ENCODE measurements around the gene DAAM2.

DAAM2 gene

DNA sequence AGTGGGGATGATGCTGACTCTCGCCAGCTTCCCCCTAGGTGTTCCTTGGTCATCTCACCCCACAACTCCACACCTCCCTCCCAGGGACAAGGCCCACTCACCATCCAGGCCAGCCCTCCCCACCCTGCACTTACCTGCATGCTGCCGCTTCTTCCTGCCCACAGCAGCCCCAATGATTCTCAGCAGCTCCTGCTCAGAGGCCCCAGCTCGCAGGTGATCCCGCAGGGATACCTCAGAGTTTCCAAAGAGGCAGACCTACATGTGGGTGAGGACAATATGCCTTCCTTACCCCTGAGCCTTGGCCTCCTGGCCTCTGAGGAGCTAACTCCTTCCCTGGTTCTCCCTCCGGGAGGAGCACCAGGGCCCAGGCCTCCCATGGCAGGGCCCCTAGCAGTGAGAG, 117.5 kb downstream of the DAAM2 start:
- no peak for DNase-seq (ENCODE audit: low read depth)

DNA sequence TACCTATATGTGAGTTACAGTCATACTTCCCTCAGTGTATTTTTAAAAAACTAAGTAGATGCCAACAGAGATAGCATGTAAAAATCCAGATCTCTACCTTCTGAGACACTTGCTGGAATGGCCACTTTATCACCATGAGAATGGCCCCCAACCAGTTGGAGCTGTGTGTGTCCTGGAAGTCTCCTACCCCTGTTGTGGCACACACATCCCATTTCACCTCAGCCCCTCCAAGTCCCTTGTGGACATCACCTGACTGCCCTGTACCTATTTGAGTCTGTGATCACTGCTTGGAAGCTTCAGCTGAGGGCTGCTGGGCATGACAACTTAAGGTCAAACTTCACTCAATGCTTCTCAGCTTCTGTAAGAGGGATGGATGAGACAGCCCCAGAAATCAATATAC, 118.0 kb downstream of the DAAM2 start:
- no peak for DNase-seq (ENCODE audit: low read depth)

DNA sequence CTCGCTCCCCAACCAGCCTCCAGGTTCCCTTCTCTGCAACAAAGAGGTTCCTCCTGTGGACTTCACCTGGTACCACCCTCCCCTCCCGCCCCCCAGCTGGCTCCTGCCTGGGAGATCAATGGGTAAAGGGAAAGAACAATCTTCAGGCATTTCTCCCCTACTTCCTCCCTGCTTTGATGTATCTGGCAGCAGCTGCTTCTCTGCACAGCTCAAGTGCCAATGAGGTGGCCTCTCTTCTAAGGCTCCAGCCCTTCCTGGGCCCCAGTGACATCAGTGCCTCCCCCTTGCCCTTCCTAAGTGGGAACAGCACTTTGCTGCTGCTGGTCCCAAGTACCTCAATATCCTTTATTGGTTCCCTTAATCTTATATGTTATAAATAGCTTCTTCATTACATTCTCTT, 118.6 kb downstream of the DAAM2 start:
- no peak for DNase-seq (ENCODE audit: low read depth)

DNA sequence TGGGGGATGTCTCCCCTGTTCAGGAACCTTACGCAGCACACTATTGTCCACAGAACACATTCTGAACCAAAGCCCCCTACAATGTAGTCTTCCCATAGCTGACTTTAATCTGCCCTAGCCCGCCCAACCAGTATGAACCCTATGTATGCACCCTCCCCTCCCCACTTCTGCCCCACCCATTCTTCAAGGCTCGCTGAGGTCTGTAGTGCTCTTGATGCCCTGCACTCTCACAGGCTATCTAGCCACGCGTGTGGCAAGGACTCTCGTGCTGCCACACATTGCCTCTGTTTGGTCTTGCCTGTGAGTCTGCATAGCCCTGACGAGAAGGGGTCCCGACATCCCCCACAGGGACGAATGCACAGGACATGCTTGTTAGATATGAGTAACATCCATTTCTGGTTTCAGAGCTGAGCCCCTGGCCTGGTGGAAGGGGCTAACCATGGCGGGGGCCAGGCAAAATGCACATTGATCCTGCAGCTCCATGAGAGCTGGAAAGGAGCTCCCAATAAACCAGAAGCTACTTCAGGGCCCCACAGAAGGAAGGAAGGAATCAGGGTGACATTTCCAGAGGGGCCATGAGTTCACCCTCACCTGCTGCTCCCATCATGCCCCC, 119.4 kb downstream of the DAAM2 start:
- DNase-seq (ENCODE audit: low read depth), result no peak

DNA sequence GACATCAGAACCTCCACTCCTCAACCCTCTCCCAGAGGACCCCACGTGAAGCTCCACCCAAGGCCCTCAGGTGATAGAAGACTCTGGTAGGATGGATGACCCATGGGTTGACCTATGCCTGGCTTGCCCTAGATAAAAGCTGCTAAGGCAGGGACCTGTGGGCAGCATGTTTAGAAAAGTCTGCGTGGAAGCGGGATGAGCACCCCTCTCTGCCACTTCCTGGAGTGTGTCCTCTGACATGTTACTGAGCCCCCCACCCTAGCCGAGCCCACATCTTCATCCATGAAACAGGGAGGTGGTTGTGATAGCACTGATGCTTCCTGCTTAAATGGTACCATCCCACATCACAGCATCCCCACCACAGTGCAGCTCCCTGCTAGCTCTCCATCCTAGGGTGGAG, 120.3 kb downstream of the DAAM2 start:
- no peak for DNase-seq (ENCODE audit: low read depth)

DNA sequence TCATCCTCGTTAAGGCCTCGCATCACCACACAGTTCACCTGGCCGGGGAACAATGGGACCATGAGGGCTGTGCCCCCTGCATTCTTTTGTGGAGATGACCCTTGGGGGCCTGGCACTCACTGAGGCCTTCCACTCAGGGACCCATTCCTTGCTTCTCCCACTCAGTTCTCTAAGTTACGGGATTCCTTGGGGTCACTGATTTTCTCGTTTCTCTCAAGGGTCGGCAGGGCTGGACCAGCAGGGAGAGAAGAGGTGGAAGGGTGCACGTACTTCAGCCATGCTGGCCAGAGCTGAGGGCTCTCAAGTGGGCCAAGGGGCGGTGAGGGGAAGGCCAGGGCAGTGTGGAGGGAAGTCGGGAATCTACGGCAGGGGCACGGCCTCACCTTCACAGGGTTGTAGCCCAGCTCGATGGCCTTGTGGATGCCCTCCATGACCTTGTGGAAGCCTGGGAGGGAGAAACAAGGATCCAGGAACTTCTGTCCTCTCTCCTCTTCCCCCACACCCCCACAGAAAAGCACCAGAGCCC, 121.3 kb downstream of the DAAM2 start:
- no peak for DNase-seq (ENCODE audit: low read depth)

DNA sequence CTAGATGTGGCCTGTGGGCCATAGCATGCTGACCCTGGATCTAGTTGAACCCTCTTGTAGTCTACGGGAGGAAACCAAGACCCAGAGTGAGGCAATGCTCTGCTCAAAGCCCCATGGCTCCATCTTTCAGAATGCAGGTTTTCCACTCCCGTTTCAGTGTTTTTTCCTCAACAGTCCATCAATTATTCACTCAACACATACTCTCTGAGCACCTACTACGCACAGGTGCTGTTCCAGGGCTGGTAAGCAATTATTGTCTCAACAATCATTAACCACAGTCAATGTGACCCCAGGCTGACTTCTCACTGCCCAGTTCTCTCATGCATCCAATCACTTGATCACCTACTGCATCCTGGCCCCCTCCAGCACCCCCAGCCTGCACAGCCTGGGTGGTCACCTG, 122.1 kb downstream of the DAAM2 start:
- no peak for DNase-seq (ENCODE audit: low read depth)

DNA sequence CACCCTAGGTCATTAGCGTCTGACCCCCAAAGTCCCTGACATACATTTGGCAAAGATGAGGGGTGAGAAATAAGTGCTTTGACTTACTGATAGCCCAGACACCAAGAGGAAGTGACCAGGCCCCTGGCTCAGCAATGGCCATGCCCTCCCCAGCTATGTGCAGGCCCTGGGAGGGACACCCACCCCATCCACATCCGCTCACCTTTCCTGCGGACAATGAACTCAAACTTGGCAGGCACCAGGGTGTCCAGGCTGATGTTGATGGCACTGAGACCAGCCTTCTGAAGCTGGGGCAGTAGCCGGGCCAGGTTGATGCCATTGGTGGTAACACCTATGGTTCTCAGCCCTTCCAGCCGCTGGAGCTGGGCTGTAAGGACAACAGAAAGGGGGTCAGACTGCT, 123.7 kb downstream of the DAAM2 start:
- no peak for DNase-seq (ENCODE audit: low read depth)

DNA sequence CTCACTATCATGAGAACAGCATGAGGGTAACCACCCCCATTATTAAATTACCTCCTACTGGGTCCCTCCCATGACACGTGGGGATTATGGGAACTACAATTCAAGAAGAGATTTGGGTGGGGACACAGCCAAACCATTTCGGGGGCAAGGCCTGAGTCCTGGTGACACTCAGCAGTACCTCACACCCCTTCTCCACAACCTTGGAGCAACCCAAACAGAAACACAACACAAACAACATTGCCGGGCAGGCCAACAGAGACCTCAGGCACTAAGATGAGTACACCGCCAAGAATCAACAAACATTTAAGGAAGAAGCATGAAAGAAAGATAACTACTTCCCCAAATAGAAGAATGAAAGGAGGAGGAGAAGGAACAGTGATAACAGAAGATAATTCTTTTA, 125.2 kb downstream of the DAAM2 start:
- DNase-seq (ENCODE audit: low read depth), result no peak

DNA sequence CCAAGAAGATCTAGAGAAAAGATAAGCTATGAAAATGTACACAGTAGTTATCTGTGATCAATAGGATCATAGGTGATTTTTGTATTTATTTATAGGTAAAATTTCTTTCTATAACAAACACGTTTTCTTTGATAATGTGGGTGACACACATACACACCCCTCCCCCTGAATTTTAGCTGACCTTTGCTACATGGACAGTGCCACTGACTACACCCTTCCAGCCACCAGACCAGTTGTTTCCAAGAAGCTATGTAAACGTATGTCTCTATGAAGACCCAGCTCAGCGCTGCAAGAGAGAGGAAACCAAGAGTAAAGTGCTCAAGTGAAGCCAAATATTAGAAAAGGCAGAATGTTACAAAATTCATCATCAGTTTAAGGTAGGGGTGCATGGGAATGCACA, 125.8 kb downstream of the DAAM2 start:
- no peak for DNase-seq (ENCODE audit: low read depth)

DNA sequence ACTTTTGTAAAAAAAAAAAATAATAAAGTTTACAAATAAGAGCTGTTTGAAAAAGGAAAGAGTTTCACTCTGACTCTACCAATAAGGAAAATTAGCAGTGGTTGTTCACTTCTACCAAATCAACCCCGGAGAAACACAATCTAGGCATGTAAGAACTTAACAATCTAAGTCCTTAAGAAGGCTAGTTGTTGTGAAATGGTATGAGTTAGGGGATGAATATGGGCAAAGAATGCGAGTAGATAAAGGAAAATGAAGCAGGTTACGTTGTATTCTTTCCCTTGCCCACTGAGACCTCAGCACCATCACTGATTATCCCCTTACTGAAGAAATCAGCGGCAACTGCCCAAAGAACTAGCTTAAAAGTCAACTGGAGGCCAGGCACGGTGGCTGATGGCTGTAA, 126.7 kb downstream of the DAAM2 start:
- DNase-seq (ENCODE audit: low read depth), result no peak

DNA sequence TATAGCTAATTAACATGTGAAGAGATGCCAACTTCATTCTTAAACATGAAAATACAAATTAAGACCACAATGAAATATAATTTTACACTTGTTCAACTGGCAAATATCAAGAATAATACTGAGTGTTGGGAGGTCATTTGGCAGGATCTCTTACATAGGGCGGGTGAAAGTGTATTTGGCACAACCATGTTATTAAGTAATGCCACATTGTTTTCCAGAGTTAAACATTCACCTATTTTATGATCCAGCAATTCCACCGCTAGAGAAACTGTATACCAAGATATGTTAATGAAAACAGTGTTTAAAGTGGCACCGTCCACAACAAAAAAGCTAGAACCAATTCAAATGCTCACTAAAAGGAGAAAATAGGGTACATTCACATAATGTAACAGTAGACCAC, 128.0 kb downstream of the DAAM2 start:
- no peak for DNase-seq (ENCODE audit: low read depth)

DNA sequence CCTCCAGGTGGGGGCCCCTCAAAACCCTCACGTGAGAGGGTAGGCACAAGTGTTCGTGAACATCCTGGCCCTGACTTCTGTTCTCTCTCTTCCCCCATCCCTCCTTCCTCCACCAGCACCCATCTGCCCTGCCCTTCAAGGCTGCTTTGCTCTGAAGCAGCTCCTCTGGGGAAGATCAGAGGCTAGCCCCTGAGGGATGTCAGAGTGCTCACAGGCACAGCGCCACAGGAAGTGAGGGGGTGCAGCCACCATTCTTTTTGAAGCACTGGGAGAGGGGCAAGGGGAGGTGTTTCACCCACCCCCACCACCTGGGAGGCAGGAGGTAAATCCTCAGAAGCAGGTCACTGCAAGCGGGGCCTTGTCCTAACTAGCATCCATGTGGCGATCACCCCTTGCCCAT, 130.6 kb downstream of the DAAM2 start:
- DNase-seq (ENCODE audit: low read depth), result no peak

DNA sequence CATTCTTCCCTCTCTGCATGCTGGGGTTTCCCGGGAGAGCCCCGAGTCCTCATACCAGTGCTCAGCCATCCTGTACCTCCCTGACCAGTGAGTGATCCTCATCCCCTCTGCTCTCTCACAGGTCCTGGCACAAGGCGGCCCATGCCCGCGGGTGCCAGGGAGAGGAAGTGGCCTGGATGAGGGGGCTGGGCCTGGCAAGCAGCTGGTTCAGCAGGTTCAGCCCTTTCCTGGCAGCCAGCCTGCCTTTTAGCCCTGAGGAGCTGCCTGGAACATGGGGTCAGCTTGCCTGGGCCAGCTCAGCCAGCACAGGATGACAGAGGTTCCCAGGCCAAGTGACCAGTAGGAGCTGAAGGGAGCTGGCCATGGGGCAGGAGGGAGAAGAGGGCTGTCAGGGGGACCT, 131.2 kb downstream of the DAAM2 start:
- DNase-seq (ENCODE audit: low read depth), result no peak

DNA sequence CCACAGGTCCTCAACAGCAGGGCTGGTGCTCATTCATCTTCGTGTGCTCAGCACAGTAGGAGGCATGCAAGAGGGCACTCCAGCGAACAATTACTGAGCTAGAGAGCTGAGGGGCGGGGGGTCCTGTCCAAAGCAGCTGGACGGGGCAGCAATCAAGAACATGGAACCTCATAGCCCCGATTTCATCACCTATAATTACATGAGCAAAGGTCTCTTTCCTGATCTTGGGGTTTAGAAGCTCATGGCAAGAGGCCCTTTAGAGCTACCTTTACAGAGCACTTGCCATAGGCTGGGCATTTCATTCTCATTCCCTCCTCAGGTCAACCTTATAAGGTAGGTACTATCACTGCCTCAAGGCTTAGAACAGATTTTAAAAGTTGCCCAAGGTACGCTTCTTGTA, 131.7 kb downstream of the DAAM2 start:
- DNase-seq (ENCODE audit: low read depth), result no peak

DNA sequence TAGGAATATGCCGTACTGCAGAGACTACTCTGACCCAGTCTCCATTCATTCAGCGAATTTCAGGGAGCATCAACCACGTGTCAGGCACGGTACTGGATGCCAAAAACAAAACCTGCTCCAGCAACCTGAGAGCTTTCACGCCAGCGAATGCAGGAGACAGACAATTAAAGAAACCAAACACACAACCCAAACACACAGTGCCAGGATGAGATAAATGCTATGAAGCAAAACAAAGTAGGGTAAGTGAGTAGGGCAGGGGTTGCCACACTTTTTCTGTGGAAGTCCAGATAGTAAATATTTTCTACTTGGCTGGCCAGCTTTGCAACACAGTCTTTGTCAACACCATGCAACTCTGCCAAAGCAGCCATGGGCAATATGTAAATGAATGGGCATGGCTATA, 132.1 kb downstream of the DAAM2 start:
- DNase-seq (ENCODE audit: low read depth), result no peak

DNA sequence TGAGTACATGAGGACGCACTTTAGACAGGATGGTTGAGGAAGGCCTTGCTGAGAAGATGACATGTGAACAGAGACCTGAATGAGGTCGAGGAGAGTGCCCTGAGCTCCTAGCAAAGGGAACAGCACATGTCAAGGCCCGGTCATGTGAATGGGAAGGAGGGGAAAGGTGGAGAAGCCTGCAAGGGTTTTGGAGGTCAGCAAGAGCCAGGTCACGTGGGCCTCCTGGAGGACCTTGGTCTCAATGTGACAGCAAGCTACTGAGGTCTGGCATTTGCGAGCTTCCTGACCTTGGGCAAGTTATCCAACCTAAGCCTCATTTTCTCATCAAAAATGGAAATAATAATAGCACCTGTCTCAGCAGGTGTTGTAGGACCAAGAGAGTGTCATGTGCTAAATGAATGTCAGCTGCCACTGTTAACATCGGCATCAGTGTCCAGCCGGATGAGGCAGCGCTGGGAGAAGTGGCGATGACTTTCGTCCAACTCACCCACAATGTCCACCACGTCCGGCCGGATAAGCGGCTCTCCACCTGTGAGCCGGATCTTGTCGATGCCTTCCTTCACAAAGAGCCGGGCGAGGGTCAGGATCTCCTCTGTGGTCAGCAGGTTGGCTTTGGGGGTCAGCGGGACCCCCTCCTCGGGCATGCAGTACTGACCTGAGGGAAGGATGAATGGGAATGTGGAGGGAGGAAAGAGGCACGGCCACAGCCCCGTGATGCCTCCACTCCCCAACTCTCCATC, 133.2 kb downstream of the DAAM2 start:
- no peak for DNase-seq (ENCODE audit: low read depth)

DNA sequence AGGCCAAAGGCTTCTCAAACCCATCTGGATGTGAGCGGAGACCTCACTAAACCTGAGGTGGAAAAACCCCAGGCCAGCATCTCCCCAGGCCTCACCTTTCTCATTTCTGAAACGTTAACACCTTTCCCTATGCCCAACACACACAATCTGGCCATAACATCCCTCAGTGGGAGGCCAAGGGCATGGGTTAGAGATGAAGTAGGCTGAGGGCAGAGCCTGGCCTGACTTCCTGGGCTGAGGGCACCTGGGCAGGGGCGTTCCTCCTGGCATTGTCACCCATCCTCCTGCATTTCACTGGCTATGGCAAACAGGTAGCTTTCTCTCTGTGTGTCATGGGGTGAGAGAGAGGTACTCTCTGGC, 133.7 kb downstream of the DAAM2 start:
- no peak for DNase-seq (ENCODE audit: low read depth)

DNA sequence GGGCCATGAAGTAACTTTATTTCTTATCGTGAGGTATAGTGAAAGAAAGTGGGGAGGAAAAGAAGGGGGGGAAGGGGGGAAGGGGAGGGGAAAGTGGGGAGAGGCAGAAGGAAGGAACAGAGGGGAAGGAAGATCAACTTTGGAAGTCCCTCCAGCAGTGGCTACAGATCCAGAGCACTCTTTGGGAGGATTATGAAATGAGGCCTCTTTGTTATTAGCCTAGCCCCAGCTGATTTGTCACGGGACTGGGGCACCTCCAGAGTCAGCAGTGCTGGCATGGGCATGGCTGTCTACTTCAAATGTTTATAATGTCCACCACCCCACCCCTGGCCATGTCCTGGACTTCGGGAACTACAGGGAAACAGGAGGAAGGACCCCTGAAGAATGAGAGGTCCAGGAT, 134.5 kb downstream of the DAAM2 start:
- no peak for DNase-seq (ENCODE audit: low read depth)

DNA sequence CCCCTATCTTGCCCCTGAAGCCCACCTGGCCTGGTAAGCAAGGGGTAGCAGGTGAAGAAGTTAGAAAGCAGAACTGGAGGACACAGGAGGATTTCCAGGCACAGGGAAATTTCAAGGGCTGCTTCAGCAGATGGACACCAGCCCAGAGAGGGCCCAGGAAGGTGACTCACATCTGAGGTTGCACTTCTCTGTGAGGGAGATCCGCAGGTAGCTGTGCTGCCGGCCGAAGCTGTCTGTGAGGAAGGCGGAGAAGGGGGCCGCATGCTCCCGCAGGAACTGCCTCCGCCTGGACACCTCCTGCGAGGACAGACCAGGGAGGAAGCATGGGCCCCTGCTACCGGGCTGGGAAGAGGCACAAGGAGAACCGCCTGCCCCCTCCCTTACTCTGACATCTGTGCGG, 135.0 kb downstream of the DAAM2 start:
- no peak for DNase-seq (ENCODE audit: low read depth)

DNA sequence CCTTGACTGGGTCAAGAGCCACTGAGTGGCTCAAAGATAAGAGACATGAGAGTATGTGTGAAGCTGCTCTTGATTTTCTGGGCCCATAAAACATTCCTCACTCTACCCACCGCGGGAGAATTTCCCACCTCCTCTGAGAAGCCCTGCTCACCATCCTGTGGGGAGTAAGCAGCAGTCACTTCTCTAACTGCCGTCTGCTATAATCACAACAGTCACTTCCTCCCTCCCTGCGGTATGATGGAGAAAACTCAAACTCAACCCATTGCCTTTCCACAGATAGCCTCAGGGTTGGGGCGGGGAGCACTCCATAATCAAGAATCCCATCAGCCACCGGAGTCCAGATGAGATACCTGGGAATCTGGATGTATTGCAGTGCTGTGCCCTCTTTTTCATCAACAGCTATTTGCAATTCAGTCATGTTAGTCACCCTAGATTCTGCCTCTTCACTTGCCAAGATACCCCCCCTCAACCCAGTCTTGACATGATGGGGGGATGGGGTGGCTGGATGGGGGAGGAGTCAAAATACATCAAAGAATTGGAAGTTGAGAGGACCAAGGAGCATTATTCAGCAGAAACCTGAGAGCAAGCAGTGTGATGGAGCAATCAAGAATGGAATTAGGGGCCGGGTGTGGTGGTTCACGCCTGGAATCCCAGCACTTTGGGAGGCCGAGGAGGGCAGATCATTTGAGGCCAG, 137.0 kb downstream of the DAAM2 start:
- no peak for DNase-seq (ENCODE audit: low read depth)

DNA sequence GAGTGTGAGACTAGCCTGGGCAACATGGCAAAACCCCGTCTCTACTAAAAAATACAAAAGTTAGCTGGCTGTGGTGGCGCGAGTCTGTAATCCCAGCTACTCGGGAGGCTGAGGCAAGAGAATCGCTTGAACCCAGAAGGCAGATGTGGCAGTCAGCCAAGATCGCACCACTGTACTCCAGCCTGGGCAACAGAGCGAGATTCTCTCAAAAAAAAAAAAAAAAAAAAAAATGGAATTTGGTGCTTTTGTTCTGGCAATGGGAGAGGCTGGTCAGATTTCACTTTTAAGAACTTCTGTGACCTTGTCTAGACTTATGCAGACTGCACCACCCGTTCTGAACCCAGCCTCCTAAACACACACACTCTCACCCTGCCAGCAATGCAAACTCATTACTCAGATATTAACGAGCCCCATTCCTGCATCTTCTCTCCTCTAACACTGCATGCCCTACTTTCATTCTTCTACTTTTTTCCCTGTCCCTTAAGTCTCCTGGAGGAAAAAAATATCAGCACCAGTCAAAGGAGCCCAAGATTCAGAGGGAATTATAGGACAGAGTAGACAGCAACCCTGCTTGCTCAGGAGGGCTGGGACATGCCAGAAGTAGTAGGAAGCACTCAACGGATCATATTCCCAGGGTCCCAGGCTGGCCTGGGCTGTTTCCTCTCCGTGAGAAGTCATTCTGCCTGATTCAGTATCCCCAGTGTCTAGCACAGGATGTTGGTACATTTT, 137.7 kb downstream of the DAAM2 start:
- DNase-seq (ENCODE audit: low read depth), result no peak

DNA sequence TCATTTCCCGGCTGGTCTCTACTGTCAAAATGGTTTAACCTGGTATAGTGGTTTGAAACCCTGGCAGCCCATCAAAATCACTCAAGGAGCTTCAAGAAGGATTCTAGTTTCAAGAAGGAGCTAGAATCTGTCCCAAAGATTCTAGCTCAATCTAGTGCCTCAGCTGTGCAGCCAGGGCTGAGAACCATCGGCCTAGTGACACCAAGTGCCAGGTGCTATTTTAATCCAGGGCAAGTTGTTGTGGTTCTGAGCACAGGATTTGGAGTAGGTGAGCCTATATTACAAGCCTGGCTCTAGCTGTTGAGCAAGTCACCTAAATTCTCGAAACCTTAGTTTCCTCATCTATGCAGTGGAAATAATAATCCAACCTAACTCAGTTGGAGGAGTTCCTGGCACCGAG, 138.4 kb downstream of the DAAM2 start:
- no peak for DNase-seq (ENCODE audit: low read depth)
